Endothelial cell (in vitro differentiated cells): Measurements from ENCODE around the gene ARL4C. TPM values are rescaled to one million over a fixed set of nuclear protein-coding genes. Genes with fewer than 3 reads are reported as not detected.

ENCODE experiments used
- DNase-seq: peaks from one replicate; pipeline ENCODE4 v3.0.0; 2021; ENCODE audit warnings: low spot score
- H3K27ac Mint-ChIP-seq: one replicate; pipeline ENCODE4 v1.8.0; 2021; ENCODE audit warnings: mixed read lengths, inconsistent platforms; ENCODE audit not compliant: unreplicated experiment
- H3K27me3 Mint-ChIP-seq: one replicate; pipeline ENCODE4 v1.8.0; 2021; ENCODE audit warnings: mild to moderate bottlenecking, moderate library complexity, mixed read lengths, inconsistent platforms; ENCODE audit not compliant: unreplicated experiment
- H3K36me3 Mint-ChIP-seq: one replicate; pipeline ENCODE4 v1.8.0; 2021; ENCODE audit warnings: mild to moderate bottlenecking, low read depth, mixed read lengths, inconsistent platforms; ENCODE audit not compliant: unreplicated experiment
- H3K4me1 Mint-ChIP-seq: one replicate; pipeline ENCODE4 v1.8.0; 2021; ENCODE audit warnings: mild to moderate bottlenecking, mixed read lengths, inconsistent platforms; ENCODE audit not compliant: unreplicated experiment
- H3K4me3 Mint-ChIP-seq: one replicate; pipeline ENCODE4 v1.8.0; 2021; ENCODE audit warnings: mild to moderate bottlenecking, mixed read lengths, inconsistent platforms; ENCODE audit not compliant: unreplicated experiment
- H3K9me3 Mint-ChIP-seq: one replicate; pipeline ENCODE4 v1.8.0; 2021; ENCODE audit warnings: mixed read lengths, inconsistent platforms; ENCODE audit not compliant: unreplicated experiment
- total RNA-seq: library from RNA; stranded (reverse); fragmentation: NEBNext Ultra II Directional; extraction: Animal tissue kit (Norgen Biotek cat#: 25700); gene quantifications from one replicate; pipeline ENCODE4 v1.2.1, GENCODE V29; 2021; ENCODE audit not compliant: unreplicated experiment
- TF ChIP-seq, protein P1 (sequence below): fragments of 200-600 bp; sonication (generic); IDR thresholded peaks from one replicate; pipeline ENCODE4 v1.5.0; 2021; ENCODE audit warnings: antibody characterized with exemption; ENCODE audit not compliant: unreplicated experiment

The ARL4C gene
- total RNA-seq, 1 donor from 2014 or later = 17.9 TPM

DNA sequence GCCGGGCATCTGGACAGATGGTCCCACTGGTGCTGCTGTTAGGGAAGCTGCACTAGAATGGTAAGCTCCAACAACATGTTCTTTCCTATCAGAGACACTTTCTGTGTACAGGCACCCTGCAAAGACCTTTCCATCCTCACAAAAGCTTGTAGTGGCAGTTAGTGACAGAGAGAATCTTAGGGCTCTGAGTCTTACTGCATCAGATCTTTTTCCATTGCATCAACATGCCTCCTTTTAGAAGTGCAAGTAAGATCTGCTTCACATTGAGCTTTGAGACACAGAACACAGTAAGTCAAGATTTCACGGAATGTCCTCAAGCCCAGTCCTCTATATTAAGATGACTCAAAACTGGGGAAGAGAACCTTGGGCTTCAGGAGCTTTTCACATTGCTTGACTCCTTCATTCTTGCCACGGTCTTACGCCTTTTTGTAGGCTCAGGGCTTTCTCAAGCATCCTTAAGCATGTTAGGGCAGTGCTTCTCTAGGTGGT is 52.6 kb downstream of the ARL4C start:
- TF ChIP-seq, protein P1, sequence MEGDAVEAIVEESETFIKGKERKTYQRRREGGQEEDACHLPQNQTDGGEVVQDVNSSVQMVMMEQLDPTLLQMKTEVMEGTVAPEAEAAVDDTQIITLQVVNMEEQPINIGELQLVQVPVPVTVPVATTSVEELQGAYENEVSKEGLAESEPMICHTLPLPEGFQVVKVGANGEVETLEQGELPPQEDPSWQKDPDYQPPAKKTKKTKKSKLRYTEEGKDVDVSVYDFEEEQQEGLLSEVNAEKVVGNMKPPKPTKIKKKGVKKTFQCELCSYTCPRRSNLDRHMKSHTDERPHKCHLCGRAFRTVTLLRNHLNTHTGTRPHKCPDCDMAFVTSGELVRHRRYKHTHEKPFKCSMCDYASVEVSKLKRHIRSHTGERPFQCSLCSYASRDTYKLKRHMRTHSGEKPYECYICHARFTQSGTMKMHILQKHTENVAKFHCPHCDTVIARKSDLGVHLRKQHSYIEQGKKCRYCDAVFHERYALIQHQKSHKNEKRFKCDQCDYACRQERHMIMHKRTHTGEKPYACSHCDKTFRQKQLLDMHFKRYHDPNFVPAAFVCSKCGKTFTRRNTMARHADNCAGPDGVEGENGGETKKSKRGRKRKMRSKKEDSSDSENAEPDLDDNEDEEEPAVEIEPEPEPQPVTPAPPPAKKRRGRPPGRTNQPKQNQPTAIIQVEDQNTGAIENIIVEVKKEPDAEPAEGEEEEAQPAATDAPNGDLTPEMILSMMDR = no peak
- no peaks in the 10 kb centered on the region for H3K36me3 Mint-ChIP-seq
- no peaks in the 10 kb centered on the region for H3K27me3 Mint-ChIP-seq
- no peak overlapping the region for H3K4me3 Mint-ChIP-seq
- peaks cover 15% of the 10 kb centered on the region for H3K4me1 Mint-ChIP-seq
- H3K9me3 Mint-ChIP-seq = no peaks in the 10 kb centered on the region
- no peak overlapping the region for H3K27ac Mint-ChIP-seq
- no peak for DNase-seq
